ENCODE results near the gene RAP1GAP2. TPM values are rescaled to one million over a fixed set of nuclear protein-coding genes. Genes with fewer than 3 reads are reported as not detected.

RAP1GAP2 gene
- polyA plus RNA-seq, 1 experiment, result 2.8 TPM

DNA sequence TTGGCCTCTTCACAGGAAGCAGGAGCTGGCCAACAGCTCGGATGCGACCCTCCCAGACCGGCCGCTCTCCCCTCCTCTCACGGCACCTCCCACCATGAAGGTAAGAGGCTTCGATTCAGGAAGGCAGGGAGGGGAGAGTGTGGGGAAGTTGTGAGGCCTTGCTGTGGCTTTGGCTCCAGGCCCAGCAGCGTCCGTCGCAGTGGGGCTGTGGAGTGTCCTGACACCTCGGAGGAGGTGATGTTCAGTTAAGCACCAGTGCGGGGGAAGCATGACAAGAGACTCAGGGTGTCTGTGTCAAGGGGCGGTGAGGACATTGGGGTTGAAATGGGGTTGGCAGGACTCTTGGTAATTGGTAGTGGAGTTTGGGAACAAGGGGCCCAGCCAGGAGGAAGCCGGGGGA lies 109.0 kb downstream of the RAP1GAP2 start:
- no peak overlapping the region for H3K27ac ChIP-seq (ENCODE audit: low read depth, low read length)
- DNase-seq (ENCODE audit: low read depth, low spot score), result no peak
- H3K4me3 ChIP-seq (ENCODE audit: low read depth, low read length), result no peak overlapping the region
- CTCF ChIA-PET, result no interaction called here
- H3K9me3 ChIP-seq (ENCODE audit: control insufficient read depth, insufficient read depth, low read length), result peaks cover 24% of the 10 kb centered on the region
- TF ChIP-seq, protein P1, sequence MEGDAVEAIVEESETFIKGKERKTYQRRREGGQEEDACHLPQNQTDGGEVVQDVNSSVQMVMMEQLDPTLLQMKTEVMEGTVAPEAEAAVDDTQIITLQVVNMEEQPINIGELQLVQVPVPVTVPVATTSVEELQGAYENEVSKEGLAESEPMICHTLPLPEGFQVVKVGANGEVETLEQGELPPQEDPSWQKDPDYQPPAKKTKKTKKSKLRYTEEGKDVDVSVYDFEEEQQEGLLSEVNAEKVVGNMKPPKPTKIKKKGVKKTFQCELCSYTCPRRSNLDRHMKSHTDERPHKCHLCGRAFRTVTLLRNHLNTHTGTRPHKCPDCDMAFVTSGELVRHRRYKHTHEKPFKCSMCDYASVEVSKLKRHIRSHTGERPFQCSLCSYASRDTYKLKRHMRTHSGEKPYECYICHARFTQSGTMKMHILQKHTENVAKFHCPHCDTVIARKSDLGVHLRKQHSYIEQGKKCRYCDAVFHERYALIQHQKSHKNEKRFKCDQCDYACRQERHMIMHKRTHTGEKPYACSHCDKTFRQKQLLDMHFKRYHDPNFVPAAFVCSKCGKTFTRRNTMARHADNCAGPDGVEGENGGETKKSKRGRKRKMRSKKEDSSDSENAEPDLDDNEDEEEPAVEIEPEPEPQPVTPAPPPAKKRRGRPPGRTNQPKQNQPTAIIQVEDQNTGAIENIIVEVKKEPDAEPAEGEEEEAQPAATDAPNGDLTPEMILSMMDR (IDR thresholded peaks at IDR 0.05; ENCODE audit: low read depth, low read length), result no peak
- POLR2A ChIA-PET, result no interaction called here
- no peaks in the 10 kb centered on the region for H3K27me3 ChIP-seq (ENCODE audit: control insufficient read depth, insufficient read depth, low read length)

DNA sequence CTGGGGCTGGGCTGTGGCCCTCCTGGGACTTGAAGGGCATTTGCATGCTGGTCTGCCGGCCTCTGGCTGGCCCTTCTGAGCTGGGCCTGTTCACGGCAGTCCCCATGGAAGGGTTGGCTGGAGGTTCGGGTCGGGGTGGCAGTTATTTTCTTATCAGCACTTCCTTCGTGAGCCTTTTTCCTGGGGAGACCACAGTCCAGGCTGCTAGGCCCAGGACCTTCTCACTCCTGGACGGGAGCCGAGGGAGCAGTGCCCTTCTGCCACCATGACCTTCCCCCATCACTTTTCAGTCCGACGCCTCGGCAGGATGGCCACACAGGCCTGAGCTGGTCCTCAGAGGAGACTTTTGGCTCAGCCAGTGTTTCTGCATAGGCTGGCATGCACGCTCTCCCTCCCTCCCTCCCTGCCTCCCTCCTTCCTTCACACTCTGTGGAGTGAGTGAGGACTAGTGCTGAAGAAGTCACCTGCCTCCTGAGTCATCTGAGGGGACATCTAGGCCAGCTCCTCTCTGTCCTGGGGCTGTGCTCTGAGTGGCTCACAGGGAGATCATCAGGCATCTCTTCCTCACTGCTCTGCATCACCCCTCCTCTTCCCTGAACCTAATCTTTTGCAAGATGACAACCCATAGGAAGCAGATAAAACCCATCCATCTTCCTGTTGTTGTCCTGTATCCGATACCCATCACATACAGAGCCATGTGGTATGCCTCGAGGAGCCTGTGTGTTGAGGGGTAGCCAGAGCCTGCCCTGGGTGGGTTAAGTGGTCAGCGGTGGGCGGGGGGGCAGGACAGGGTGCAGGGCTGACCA lies 109.7 kb downstream of the RAP1GAP2 start:
- Histone ChIP-seq H3K9me3 (ENCODE audit: control insufficient read depth, insufficient read depth, low read length) (peaks cover 21% of the 10 kb centered on the region), H3K27ac (ENCODE audit: low read depth, low read length) (no peak overlapping the region), H3K27me3 (ENCODE audit: control insufficient read depth, insufficient read depth, low read length) (no peaks in the 10 kb centered on the region), H3K4me3 (ENCODE audit: low read depth, low read length) (no peak overlapping the region)
- CTCF ChIA-PET, result no interaction called here
- POLR2A ChIA-PET, result no interaction called here
- TF ChIP-seq, protein P1 (IDR thresholded peaks at IDR 0.05; ENCODE audit: low read depth, low read length), result no peak
- DNase-seq (ENCODE audit: low read depth, low spot score), result no peak

DNA sequence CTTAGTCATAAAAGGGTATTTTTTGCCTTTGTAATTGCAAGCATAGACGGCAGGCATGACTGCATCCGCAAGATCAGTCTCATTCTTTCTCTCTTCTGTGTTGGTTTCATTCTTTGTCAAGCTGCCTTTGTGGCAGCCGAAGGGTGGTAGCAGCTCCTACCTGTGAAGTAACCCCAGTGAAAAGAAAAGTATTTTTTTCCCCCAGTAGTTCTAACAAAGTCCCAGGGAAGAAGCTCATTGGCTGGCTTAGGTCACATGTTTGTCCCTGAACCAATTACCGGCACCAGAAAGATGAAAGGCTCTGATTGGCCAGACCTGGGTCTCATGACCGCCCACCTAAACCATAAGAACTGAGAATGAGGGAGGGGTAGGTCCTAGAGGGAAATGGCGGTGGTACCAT lies 110.7 kb downstream of the RAP1GAP2 start:
- TF ChIP-seq, protein P1 (IDR thresholded peaks at IDR 0.05; ENCODE audit: low read depth, low read length), result no peak
- Histone ChIP-seq H3K9me3 (ENCODE audit: control insufficient read depth, insufficient read depth, low read length) (peaks cover 12% of the 10 kb centered on the region), H3K27ac (ENCODE audit: low read depth, low read length) (no peak overlapping the region), H3K27me3 (ENCODE audit: control insufficient read depth, insufficient read depth, low read length) (no peaks in the 10 kb centered on the region), H3K4me3 (ENCODE audit: low read depth, low read length) (no peak overlapping the region)
- POLR2A ChIA-PET, result no interaction called here
- CTCF ChIA-PET, result no interaction called here
- DNase-seq (ENCODE audit: low read depth, low spot score), result no peak

DNA sequence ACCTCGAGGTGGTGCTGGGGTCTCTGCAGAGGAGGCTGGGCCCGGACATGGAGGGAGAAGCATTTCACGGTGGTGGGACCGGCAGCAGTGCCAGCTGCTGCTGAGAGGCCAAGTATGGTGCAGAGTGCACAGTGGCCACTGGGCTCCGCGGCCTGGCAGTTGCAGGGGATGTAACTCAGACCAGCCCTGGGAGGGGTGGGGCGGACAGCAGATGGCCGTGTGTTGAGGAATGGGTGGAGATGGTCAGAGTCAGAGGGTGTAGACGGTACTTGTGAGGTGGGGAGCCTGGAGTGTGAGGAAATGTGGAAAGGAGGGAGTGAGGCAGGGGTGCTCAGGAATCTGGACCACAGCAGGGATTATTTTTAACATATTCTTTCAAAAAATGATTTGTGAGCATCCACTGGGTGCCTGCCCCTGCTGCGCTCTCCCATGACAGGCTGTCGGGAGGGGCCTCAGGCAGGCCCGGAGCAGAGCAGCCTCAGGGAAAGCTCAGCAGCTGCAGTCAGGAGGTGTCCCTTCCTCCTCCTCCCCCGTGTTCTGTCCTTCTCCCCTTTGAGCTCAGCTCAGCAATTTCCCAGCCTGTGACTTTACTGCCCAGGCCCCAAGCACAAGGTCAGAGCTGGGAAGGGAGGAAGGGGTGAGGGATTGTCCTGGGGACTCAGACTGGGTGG lies 113.1 kb downstream of the RAP1GAP2 start:
- Histone ChIP-seq H3K4me3 (ENCODE audit: low read depth, low read length) (no peak overlapping the region), H3K9me3 (ENCODE audit: control insufficient read depth, insufficient read depth, low read length) (peaks cover 11% of the 10 kb centered on the region), H3K27me3 (ENCODE audit: control insufficient read depth, insufficient read depth, low read length) (no peaks in the 10 kb centered on the region), H3K27ac (ENCODE audit: low read depth, low read length) (no peak overlapping the region)
- TF ChIP-seq, protein P1 (IDR thresholded peaks at IDR 0.05; ENCODE audit: low read depth, low read length), result no peak
- DNase-seq (ENCODE audit: low read depth, low spot score), result no peak
- CTCF ChIA-PET, result no interaction called here
- POLR2A ChIA-PET, result no interaction called here

DNA sequence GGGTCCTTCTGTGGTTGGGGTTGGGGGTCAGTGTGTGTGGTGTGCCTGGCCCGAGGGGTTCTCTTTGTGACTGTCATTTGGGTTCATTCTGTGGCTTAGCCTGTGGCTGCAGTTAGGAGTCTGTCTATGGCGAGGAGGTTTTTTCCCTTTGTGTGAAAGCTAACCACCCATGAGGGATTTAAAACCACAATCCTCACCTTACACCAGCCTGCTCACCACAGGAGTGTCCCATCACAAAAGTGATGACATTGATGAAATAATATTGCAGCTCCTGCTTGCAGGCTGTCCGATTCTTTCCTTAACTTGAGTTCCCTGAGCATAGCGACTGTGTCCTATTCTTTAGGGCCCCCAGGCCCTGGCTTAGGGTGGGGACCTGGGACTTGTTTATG lies 113.6 kb downstream of the RAP1GAP2 start:
- no peak for DNase-seq (ENCODE audit: low read depth, low spot score)
- POLR2A ChIA-PET, result no interaction called here
- Histone ChIP-seq H3K4me3 (ENCODE audit: low read depth, low read length) (no peak overlapping the region), H3K9me3 (ENCODE audit: control insufficient read depth, insufficient read depth, low read length) (peaks cover 11% of the 10 kb centered on the region), H3K27me3 (ENCODE audit: control insufficient read depth, insufficient read depth, low read length) (no peaks in the 10 kb centered on the region), H3K27ac (ENCODE audit: low read depth, low read length) (no peak overlapping the region)
- TF ChIP-seq, protein P1 (IDR thresholded peaks at IDR 0.05; ENCODE audit: low read depth, low read length), result no peak
- CTCF ChIA-PET, result no interaction called here

Measured in AG04450 (cell line).